ENCODE data around the gene DDX11.

DNA sequence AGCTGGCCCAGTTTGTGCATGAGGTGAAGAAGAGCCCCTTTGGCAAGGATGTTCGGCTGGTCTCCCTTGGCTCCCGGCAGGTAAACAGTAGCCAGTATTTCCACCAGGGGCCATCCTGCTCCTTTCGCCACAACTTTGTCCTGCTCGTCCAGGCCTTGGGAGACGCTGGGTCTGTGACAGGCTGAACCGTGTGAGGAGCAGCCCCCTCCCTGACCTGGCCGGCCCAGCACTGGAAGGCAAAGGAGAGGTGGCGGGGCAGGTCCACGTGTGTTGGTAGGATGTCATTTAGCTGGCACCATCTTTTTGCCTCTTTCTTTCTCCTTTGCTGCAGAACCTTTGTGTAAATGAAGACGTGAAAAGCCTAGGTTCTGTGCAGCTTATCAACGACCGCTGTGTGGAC lies 15.4 kb downstream of the DDX11 start:
- TF ChIP-seq, protein P1, sequence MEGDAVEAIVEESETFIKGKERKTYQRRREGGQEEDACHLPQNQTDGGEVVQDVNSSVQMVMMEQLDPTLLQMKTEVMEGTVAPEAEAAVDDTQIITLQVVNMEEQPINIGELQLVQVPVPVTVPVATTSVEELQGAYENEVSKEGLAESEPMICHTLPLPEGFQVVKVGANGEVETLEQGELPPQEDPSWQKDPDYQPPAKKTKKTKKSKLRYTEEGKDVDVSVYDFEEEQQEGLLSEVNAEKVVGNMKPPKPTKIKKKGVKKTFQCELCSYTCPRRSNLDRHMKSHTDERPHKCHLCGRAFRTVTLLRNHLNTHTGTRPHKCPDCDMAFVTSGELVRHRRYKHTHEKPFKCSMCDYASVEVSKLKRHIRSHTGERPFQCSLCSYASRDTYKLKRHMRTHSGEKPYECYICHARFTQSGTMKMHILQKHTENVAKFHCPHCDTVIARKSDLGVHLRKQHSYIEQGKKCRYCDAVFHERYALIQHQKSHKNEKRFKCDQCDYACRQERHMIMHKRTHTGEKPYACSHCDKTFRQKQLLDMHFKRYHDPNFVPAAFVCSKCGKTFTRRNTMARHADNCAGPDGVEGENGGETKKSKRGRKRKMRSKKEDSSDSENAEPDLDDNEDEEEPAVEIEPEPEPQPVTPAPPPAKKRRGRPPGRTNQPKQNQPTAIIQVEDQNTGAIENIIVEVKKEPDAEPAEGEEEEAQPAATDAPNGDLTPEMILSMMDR (IDR thresholded peaks at IDR 0.05; ENCODE audit: poor library complexity, severe bottlenecking) = no peak
- no peak for TF ChIP-seq EP300 (conservative IDR thresholded peaks at IDR 0.05; ENCODE audit: poor library complexity, severe bottlenecking)
- no peak for TF ChIP-seq TAF1 (IDR thresholded peaks at IDR 0.05; ENCODE audit: low read depth)

Data from neural cell (in vitro differentiated cells).